ENCODE measurements around the gene CTSW. TPM values are rescaled to one million over a fixed set of nuclear protein-coding genes. Genes with fewer than 3 reads are reported as not detected.
"Not testable (repeated sequence)": the region's sequence is repeated elsewhere in the genome, so short reads cannot be mapped to it uniquely, and the experiment has no call there.

CTSW gene
- total RNA-seq (ENCODE audit: unreplicated experiment): not detected
- long read RNA-seq: 0 reads

GRCh38 chr11:65879617-65880016, at the start of gene CTSW:
CTSW (plus strand) TSS chr11:65879837; CDS start chr11:65879855, 18 bp downstream.
- H3K4me3 Mint-ChIP-seq (ENCODE audit: unreplicated experiment): no peak within 1 kb of the TSS
- peaks cover 4% of the 10 kb centered on the region for H3K36me3 Mint-ChIP-seq (ENCODE audit: low read depth, unreplicated experiment)
- peaks cover 12% of the 10 kb centered on the region for H3K27me3 Mint-ChIP-seq (ENCODE audit: unreplicated experiment)
- no peaks in the 10 kb centered on the region for H3K9me3 Mint-ChIP-seq (ENCODE audit: unreplicated experiment)
- H3K27ac Mint-ChIP-seq (ENCODE audit: unreplicated experiment): no peak within 1 kb of the TSS
- no peaks in the 10 kb centered on the region for H3K4me1 Mint-ChIP-seq (ENCODE audit: unreplicated experiment)
- TF ChIP-seq CTCF (IDR thresholded peaks at IDR 0.05; ENCODE audit: unreplicated experiment): no peak
- no peak for DNase-seq (ENCODE audit: low spot score)

- not testable (repeated sequence) for H3K36me3 Mint-ChIP-seq (ENCODE audit: low read depth, unreplicated experiment); H3K4me1 Mint-ChIP-seq (ENCODE audit: unreplicated experiment); H3K27ac Mint-ChIP-seq (ENCODE audit: unreplicated experiment); DNase-seq (ENCODE audit: low spot score); H3K9me3 Mint-ChIP-seq (ENCODE audit: unreplicated experiment)
- Mint-ChIP-seq H3K27me3 (ENCODE audit: unreplicated experiment) (peaks cover 12% of the 10 kb centered on the region), H3K4me3 (ENCODE audit: unreplicated experiment) (peak overlapping the region; percentile 9)
These were observed 47.4 kb upstream of the CTSW start for GRCh38 chr11:65832231-65832630.

GRCh38 chr11:65833297-65834030, 46.2 kb upstream of the CTSW start, which contains the start of gene SNX32:
SNX32 (plus strand) TSS chr11:65833963; CDS start chr11:65834066, 103 bp downstream.
- H3K9me3 Mint-ChIP-seq (ENCODE audit: unreplicated experiment): no peaks in the 10 kb centered on the region
- TF ChIP-seq CTCF (IDR thresholded peaks at IDR 0.05; ENCODE audit: unreplicated experiment): no peak
- peaks cover 3% of the 10 kb centered on the region for H3K36me3 Mint-ChIP-seq (ENCODE audit: low read depth, unreplicated experiment)
- peak within 1 kb of the TSS; percentile 11 for H3K27ac Mint-ChIP-seq (ENCODE audit: unreplicated experiment)
- DNase-seq (ENCODE audit: low spot score): peak; percentile 93
- H3K27me3 Mint-ChIP-seq (ENCODE audit: unreplicated experiment): peaks cover 10% of the 10 kb centered on the region
- H3K4me3 Mint-ChIP-seq (ENCODE audit: unreplicated experiment): peak within 1 kb of the TSS; percentile 77
- peaks cover 4% of the 10 kb centered on the region for H3K4me1 Mint-ChIP-seq (ENCODE audit: unreplicated experiment)

GRCh38 chr11:65834202-65834601, 45.4 kb upstream of the CTSW start:
- DNase-seq (ENCODE audit: low spot score): no peak
- Mint-ChIP-seq H3K4me1 (ENCODE audit: unreplicated experiment) (peaks cover 4% of the 10 kb centered on the region), H3K27me3 (ENCODE audit: unreplicated experiment) (peaks cover 10% of the 10 kb centered on the region), H3K36me3 (ENCODE audit: low read depth, unreplicated experiment) (peaks cover 3% of the 10 kb centered on the region), H3K9me3 (ENCODE audit: unreplicated experiment) (no peaks in the 10 kb centered on the region), H3K27ac (ENCODE audit: unreplicated experiment) (no peak overlapping the region), H3K4me3 (ENCODE audit: unreplicated experiment) (no peak overlapping the region)
- no peak for TF ChIP-seq CTCF (IDR thresholded peaks at IDR 0.05; ENCODE audit: unreplicated experiment)

GRCh38 chr11:65842144-65842543, 37.5 kb upstream of the CTSW start:
- H3K27me3 Mint-ChIP-seq (ENCODE audit: unreplicated experiment): no peaks in the 10 kb centered on the region
- H3K4me1 Mint-ChIP-seq (ENCODE audit: unreplicated experiment): no peaks in the 10 kb centered on the region
- no peaks in the 10 kb centered on the region for H3K9me3 Mint-ChIP-seq (ENCODE audit: unreplicated experiment)
- no peaks in the 10 kb centered on the region for H3K36me3 Mint-ChIP-seq (ENCODE audit: low read depth, unreplicated experiment)
- no peak for TF ChIP-seq CTCF (IDR thresholded peaks at IDR 0.05; ENCODE audit: unreplicated experiment)
- no peak overlapping the region for H3K4me3 Mint-ChIP-seq (ENCODE audit: unreplicated experiment)
- no peak overlapping the region for H3K27ac Mint-ChIP-seq (ENCODE audit: unreplicated experiment)
- no peak for DNase-seq (ENCODE audit: low spot score)
